Thyroid gland (tissue), 4 donors: Measurements from ENCODE around the gene MROH2A.

ENCODE experiments used
- POLR2A ChIP-seq, 2 donors: fragments of 450-650 bp; IDR thresholded peaks; one replicate each; pipeline ENCODE4 v1.6.1; 2017; ENCODE audit warnings: antibody characterized with exemption in 2 of 2, mild to moderate bottlenecking in 2 of 2, moderate library complexity in 1 of 2
- TF ChIP-seq, protein P1 (sequence below), 6 experiments: fragments of 200-600 bp in 3 of 6; fragments of 450-650 bp in 3 of 6; sonication (generic) in 3 of 6; IDR thresholded peaks; one replicate each; pipeline ENCODE4 v1.5.1; 2016 to 2019; ENCODE audit warnings: antibody characterized with exemption in 6 of 6, mild to moderate bottlenecking in 2 of 6, inconsistent platforms in 1 of 6, moderate library complexity in 1 of 6

GRCh38 chr2:233851169-233851568, 73.0 kb downstream of the MROH2A start:
- TF ChIP-seq, protein P1, sequence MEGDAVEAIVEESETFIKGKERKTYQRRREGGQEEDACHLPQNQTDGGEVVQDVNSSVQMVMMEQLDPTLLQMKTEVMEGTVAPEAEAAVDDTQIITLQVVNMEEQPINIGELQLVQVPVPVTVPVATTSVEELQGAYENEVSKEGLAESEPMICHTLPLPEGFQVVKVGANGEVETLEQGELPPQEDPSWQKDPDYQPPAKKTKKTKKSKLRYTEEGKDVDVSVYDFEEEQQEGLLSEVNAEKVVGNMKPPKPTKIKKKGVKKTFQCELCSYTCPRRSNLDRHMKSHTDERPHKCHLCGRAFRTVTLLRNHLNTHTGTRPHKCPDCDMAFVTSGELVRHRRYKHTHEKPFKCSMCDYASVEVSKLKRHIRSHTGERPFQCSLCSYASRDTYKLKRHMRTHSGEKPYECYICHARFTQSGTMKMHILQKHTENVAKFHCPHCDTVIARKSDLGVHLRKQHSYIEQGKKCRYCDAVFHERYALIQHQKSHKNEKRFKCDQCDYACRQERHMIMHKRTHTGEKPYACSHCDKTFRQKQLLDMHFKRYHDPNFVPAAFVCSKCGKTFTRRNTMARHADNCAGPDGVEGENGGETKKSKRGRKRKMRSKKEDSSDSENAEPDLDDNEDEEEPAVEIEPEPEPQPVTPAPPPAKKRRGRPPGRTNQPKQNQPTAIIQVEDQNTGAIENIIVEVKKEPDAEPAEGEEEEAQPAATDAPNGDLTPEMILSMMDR (IDR thresholded peaks at IDR 0.05) = no peak
- TF ChIP-seq POLR2A (IDR thresholded peaks at IDR 0.05) = no peak
